Activated naive CD4-positive, alpha-beta T cell (primary cell): ENCODE data around the gene GRM7.

Experiments
- DNase-seq, 4 experiments: peaks; one replicate each; lab custom pipeline; 2025; lab: John Stamatoyannopoulos, UW

The GRM7 gene

GRCh38 chr3:7581831-7582230, 720.9 kb downstream of the GRM7 start:
- DNase-seq = no peak

- DNase-seq = no peak
Observed at GRCh38 chr3:7585052-7585451, 724.1 kb downstream of the GRM7 start.

- no peak for DNase-seq
Observed at GRCh38 chr3:7588236-7588635, 727.3 kb downstream of the GRM7 start.

GRCh38 chr3:7589526-7589925, 728.6 kb downstream of the GRM7 start:
- DNase-seq = no peak

GRCh38 chr3:7602297-7602696, 741.4 kb downstream of the GRM7 start:
- DNase-seq = no peak

- no peak for DNase-seq
Observed at GRCh38 chr3:7607083-7607482, 746.2 kb downstream of the GRM7 start.

GRCh38 chr3:7607676-7608075, 746.8 kb downstream of the GRM7 start:
- no peak for DNase-seq

- no peak for DNase-seq
Observed at GRCh38 chr3:7610634-7611033, 749.7 kb downstream of the GRM7 start.

GRCh38 chr3:7615043-7615442, 754.1 kb downstream of the GRM7 start:
- no peak for DNase-seq

- DNase-seq = no peak
Observed at GRCh38 chr3:7618606-7619005, 757.7 kb downstream of the GRM7 start.

- no peak for DNase-seq
Observed at GRCh38 chr3:7620401-7620800, 759.5 kb downstream of the GRM7 start.

- no peak for DNase-seq
Observed at GRCh38 chr3:7621046-7621630, 760.2 kb downstream of the GRM7 start.

GRCh38 chr3:7621651-7622050, 760.7 kb downstream of the GRM7 start:
- DNase-seq = no peak

GRCh38 chr3:7625021-7625420, 764.1 kb downstream of the GRM7 start:
- no peak for DNase-seq

- DNase-seq = no peak
Observed at GRCh38 chr3:7630351-7630911, 769.5 kb downstream of the GRM7 start.

GRCh38 chr3:7630925-7631324, 770.0 kb downstream of the GRM7 start:
- no peak for DNase-seq

GRCh38 chr3:7632305-7632704, 771.4 kb downstream of the GRM7 start:
- no peak for DNase-seq

GRCh38 chr3:7637694-7638093, 776.8 kb downstream of the GRM7 start:
- DNase-seq = peak in 1 of 4 experiments; percentile 0

GRCh38 chr3:7638103-7638502, 777.2 kb downstream of the GRM7 start:
- no peak for DNase-seq

GRCh38 chr3:7640787-7641186, 779.9 kb downstream of the GRM7 start:
- no peak for DNase-seq

GRCh38 chr3:7646851-7647250, 785.9 kb downstream of the GRM7 start:
- DNase-seq = no peak

GRCh38 chr3:7650466-7650865, 789.6 kb downstream of the GRM7 start:
- no peak for DNase-seq

- no peak for DNase-seq
Observed at GRCh38 chr3:7651274-7651673, 790.4 kb downstream of the GRM7 start.
